Thymus (tissue), 11 donors: ENCODE results near the gene IGFN1. TPM values are rescaled to one million over a fixed set of nuclear protein-coding genes. Genes with fewer than 3 reads are reported as not detected.

Experiments used
- DNase-seq, 9 donors: peaks; one replicate each; pipeline ENCODE4 v3.0.0-alpha.2; 2013; ENCODE audit warnings: low spot score in 9 of 9, low read depth in 6 of 9, missing footprints in 1 of 9
- H3K27ac ChIP-seq, 2 donors: one replicate each; pipeline ENCODE4 v1.5.1; 2013; ENCODE audit warnings: control low read depth in 1 of 2, low read depth in 1 of 2, low read length in 1 of 2, mild to moderate bottlenecking in 1 of 2, moderate library complexity in 1 of 2
- H3K27me3 ChIP-seq, 2 donors: one replicate each; pipeline ENCODE4 v1.5.1; 2013; ENCODE audit warnings: low read length in 1 of 2; ENCODE audit not compliant: control insufficient read depth in 2 of 2, insufficient read depth in 1 of 2
- H3K36me3 ChIP-seq, 2 donors: one replicate each; pipeline ENCODE4 v1.5.1; 2013; ENCODE audit warnings: low read length in 1 of 2, mild to moderate bottlenecking in 1 of 2, moderate library complexity in 1 of 2; ENCODE audit not compliant: control insufficient read depth in 2 of 2, insufficient read depth in 2 of 2
- H3K4me1 ChIP-seq, 2 donors: one replicate each; pipeline ENCODE4 v1.5.1; 2013; ENCODE audit warnings: low read length in 2 of 2; ENCODE audit not compliant: control insufficient read depth in 2 of 2, insufficient read depth in 2 of 2
- H3K4me3 ChIP-seq, 2 donors: one replicate each; pipeline ENCODE4 v1.5.1; 2013; ENCODE audit warnings: low read length in 2 of 2, control low read depth in 1 of 2, mild to moderate bottlenecking in 1 of 2
- H3K9me3 ChIP-seq, 2 donors: one replicate each; pipeline ENCODE4 v1.5.1; 2013; ENCODE audit warnings: low read length in 1 of 2, mild to moderate bottlenecking in 1 of 2; ENCODE audit not compliant: control insufficient read depth in 2 of 2, insufficient read depth in 1 of 2
- WGBS: extraction: QIAGEN DNeasy Blood & Tissue Kit; methylation state at CpG from one replicate; pipeline ENCODE4 v1.1.7; 2013; 5-methylcytosine and 5-hydroxymethylcytosine counted together
- polyA plus RNA-seq: library from polyadenylated mRNA; stranded (reverse); fragments of 200-250 nt; gene quantifications from one replicate; pipeline ENCODE4 v1.2.3, GENCODE V29; 2013
- total RNA-seq: library from RNA; stranded (reverse); fragments of 120-200 nt; gene quantifications from one replicate; pipeline ENCODE4 v1.2.4, GENCODE V29; 2013
- donor health status: healthy.

Gene IGFN1
- total and polyA plus RNA-seq, 2 donors: 0.39 to 0.80 TPM

DNA sequence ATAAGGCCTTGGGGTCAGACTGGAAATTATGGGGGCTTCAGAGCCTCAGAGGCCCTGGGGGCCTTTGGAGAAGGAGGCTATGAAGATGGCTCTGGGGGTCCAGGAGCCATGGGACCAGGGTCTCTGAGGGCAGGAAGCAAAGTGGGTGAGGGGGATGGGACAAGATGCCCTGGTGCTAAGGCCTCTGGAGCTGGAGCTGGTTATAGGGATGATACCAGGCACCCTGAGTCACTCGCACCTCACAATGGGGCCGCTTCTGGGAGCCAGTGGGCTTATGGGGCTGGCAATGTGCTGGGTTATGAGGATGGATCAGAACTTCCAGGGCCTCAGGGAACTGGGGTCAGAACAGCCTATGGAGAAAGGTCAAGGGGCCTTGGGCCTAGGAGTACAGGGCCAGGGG is 17.6 kb downstream of the IGFN1 start:
- no peak for DNase-seq
- WGBS: 95% methylated on average over 2 of the region's 2 CpGs

DNA sequence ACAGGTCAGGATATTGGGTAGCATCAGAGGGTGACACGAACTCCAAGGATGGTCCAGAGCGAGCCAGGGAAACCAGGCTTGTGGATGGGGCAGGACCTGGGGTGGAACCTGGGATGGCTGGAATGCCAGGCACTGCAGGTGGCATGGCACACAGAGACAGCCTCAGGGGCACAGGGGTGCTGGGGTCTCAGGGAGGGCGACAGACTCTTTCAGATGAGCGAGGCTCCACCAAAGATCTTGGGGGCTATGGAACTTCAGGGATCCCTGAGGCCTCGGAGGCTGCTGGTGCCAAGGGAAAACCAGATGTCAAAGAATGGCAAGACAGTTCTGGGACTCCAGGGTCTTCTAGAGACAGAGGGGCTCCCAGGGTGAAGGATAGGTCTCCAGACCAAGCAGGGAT is 21.4 kb downstream of the IGFN1 start:
- no peaks in the 10 kb centered on the region for H3K9me3 ChIP-seq
- WGBS: 93% methylated on average over 5 of the region's 5 CpGs

More for the DNA sequence above, 17.6 kb downstream of the IGFN1 start:
- no peaks in the 10 kb centered on the region for H3K36me3 ChIP-seq
- peaks cover 0 to 14% of the 10 kb centered on the region in 2 donors for H3K27me3 ChIP-seq
- H3K27ac ChIP-seq: no peak overlapping the region
- H3K9me3 ChIP-seq: no peaks in the 10 kb centered on the region
- no peak overlapping the region for H3K4me3 ChIP-seq
- H3K4me1 ChIP-seq: no peaks in the 10 kb centered on the region

GRCh38 chr1:201212461-201213055 is 21.9 kb downstream of the IGFN1 start:
- H3K9me3 ChIP-seq: no peaks in the 10 kb centered on the region
- no peak overlapping the region for H3K27ac ChIP-seq
- no peaks in the 10 kb centered on the region for H3K36me3 ChIP-seq
- peaks cover 0 to 4% of the 10 kb centered on the region in 2 donors for H3K27me3 ChIP-seq
- H3K4me3 ChIP-seq: no peak overlapping the region
- DNase-seq: no peak
- H3K4me1 ChIP-seq: no peaks in the 10 kb centered on the region
- WGBS: 93% methylated on average over 8 of the region's 8 CpGs

More for the DNA sequence above, 21.4 kb downstream of the IGFN1 start:
- no peaks in the 10 kb centered on the region for H3K4me1 ChIP-seq
- DNase-seq: no peak
- H3K36me3 ChIP-seq: no peaks in the 10 kb centered on the region
- no peak overlapping the region for H3K4me3 ChIP-seq
- peaks cover 0 to 4% of the 10 kb centered on the region in 2 donors for H3K27me3 ChIP-seq
- H3K27ac ChIP-seq: no peak overlapping the region

DNA sequence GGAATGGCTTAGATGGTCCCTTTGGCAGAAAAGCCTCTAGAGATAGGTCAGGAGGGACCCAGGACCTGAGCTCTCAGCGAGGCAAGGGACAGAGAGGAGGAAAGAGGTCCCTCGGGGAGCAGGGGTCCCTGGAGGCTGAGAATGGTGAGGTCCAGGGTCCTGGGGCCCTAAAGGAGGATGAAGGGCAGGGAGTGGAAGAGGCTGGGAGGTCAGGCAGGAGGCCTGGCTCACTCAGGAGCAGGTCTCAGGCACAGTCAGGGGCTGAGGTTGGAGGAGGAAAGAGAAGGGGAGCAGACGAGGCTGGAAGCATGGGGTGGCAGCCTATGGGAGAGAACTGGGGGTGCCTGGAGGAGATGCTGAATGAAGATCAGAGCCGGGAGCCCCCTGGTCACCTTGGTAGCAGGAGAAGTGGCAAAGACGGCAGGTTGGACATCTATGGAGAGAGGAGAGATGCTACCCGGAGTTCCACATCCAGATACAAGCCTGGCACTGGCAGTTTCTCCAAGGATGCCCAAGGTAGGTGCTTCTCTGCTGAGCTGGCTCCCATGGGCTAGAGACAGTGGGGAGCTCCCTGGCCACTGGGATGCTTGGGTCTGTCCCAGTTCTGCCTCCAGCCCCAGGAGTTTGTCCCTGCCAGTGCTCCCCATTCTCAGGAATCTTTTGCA is 22.6 kb downstream of the IGFN1 start:
- Histone ChIP-seq H3K4me3 (no peak overlapping the region), H3K27ac (no peak overlapping the region), H3K27me3 (peaks cover 0 to 4% of the 10 kb centered on the region in 2 donors), H3K36me3 (no peaks in the 10 kb centered on the region), H3K9me3 (no peaks in the 10 kb centered on the region), H3K4me1 (no peaks in the 10 kb centered on the region)
- 90% methylated on average over 6 of the region's 6 CpGs for WGBS
- no peak for DNase-seq

DNA sequence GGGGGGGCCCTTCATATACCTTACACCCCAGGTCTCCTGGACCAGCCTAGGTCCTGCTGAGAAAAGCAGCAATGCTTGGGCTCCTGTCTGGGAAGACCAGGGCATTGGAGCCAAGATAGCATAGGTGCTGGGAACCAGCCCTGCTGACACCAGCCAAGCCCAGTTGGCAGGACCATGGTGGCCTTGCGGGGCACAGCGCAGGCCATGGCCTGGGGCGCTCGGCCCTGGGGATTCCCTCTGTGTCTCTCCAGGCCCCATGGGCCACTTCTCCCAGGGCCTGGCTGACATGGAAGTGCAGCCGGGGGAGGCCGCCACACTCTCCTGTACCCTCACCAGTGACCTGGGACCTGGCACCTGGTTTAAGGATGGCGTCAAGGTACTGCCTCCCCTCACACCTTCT is 23.3 kb downstream of the IGFN1 start:
- no peak for DNase-seq
- H3K4me3 ChIP-seq: no peak overlapping the region
- 96% methylated on average over 7 of the region's 7 CpGs for WGBS
- H3K4me1 ChIP-seq: no peaks in the 10 kb centered on the region
- no peaks in the 10 kb centered on the region for H3K36me3 ChIP-seq
- H3K27me3 ChIP-seq: peaks cover 0 to 4% of the 10 kb centered on the region in 2 donors
- no peak overlapping the region for H3K27ac ChIP-seq
- no peaks in the 10 kb centered on the region for H3K9me3 ChIP-seq

GRCh38 chr1:201214461-201214860 is 23.8 kb downstream of the IGFN1 start:
- no peaks in the 10 kb centered on the region for H3K36me3 ChIP-seq
- no peak overlapping the region for H3K4me3 ChIP-seq
- no peaks in the 10 kb centered on the region for H3K9me3 ChIP-seq
- no peaks in the 10 kb centered on the region for H3K4me1 ChIP-seq
- 85% methylated on average over 4 of the region's 4 CpGs for WGBS
- DNase-seq: no peak
- no peak overlapping the region for H3K27ac ChIP-seq
- peaks cover 0 to 4% of the 10 kb centered on the region in 2 donors for H3K27me3 ChIP-seq

DNA sequence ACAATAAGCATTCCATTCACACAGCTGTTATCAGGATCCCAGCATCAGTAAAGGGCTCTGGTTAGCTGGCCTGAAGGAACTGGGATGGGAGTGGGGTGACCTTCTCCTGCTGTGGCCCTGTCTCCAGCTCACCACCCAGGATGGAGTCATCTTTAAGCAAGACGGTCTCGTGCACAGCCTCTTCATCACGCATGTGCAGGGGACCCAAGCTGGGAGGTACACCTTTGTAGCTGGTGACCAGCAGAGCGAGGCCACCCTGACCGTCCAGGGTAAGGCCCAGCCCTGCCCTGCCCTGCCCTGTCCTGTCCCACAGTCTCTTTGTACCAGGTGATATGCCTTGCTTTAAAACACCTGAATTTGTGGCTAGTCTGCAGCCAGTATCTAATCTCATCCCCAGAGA is 24.3 kb downstream of the IGFN1 start:
- Histone ChIP-seq H3K4me3 (no peak overlapping the region), H3K27ac (no peak overlapping the region), H3K9me3 (no peaks in the 10 kb centered on the region), H3K4me1 (no peaks in the 10 kb centered on the region), H3K36me3 (no peaks in the 10 kb centered on the region), H3K27me3 (peaks cover 0 to 4% of the 10 kb centered on the region in 2 donors)
- 94% methylated on average over 5 of the region's 5 CpGs for WGBS
- no peak for DNase-seq

DNA sequence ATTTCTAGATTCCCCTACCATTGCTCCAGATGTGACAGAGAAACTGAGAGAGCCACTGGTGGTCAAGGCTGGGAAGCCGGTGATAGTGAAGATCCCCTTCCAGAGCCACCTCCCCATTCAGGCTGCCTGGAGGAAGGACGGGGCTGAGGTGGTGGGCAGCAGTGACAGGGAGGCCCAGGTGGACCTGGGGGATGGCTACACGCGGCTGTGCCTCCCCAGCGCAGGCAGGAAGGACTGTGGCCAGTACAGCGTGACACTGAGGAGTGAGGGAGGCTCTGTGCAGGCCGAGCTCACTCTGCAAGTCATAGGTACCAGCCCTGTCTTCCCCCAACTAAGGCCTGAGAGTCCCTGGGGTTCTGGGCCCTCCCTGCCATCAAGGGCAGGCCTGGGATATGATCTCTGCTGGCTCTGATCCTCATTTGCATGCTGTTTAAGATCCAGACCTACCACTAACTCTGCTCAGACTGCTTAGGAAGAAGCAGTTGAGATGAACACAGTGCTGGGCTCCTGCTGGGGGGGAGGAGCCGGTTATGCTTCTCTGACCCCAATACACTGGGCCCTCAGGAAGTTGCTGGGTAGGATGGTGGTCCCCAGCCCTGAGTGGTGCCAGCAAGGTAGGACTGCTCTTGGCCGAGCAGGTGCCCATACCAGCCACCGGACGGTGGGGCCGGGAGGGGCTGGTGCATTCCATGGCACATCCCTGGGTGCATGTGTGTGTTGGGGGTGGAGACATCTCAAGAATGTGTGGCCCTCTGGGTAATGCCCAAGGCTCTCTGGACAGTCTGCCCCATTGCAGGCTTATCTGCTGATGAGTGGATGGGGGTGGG is 25.1 kb downstream of the IGFN1 start:
- Histone ChIP-seq H3K4me3 (no peak overlapping the region), H3K27ac (no peak overlapping the region), H3K9me3 (no peaks in the 10 kb centered on the region), H3K27me3 (peaks cover 0 to 4% of the 10 kb centered on the region in 2 donors), H3K36me3 (no peaks in the 10 kb centered on the region), H3K4me1 (no peaks in the 10 kb centered on the region)
- 91% methylated on average over 12 of the region's 12 CpGs for WGBS
- no peak for DNase-seq
